Cardiac fibroblast (primary cell): ENCODE measurements around the gene OR52J3.

Experiments
- DNase-seq, 2 donors: peaks; one replicate each; pipeline versions ENCODE4 v3.0.0 to v3.0.0-alpha.2; 2010; ENCODE audit warnings: low read depth in 2 of 2
- H3K4me3 ChIP-seq, 2 donors: replicated peaks in 1 of 2; 1 replicate in 1 of 2; 2 replicates in 1 of 2; pipeline ENCODE4 v1.5.1; 2011; ENCODE audit warnings: low read depth in 2 of 2, low read length in 2 of 2, mild to moderate bottlenecking in 2 of 2, moderate library complexity in 1 of 2
- TF ChIP-seq, protein P1 (sequence below): IDR thresholded peaks from one replicate; pipeline ENCODE4 v1.5.1; 2011; ENCODE audit warnings: low read depth, mild to moderate bottlenecking, low read length, inconsistent platforms

Gene OR52J3

DNA sequence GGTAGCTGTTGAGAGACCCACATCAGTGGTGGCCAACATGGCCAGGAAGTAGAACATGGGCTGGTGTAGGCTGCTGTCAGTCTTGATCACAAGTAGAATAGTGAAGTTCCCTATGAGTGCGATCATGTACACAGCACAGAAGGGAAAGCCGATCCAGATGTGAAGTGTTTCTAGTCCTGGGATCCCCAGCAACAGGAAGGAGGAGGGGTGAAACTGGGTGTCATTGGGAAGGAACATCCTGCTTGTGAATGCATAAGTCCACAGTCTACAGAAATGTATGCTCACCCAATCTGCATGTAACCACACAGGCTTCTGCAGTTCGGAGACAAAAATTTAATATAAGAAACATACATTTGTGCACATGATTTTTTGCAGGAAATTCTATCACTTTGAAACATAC is 13.1 kb downstream of the OR52J3 start, which contains the start of gene OR52E2:
TSS of gene OR52E2 (minus strand) at position 237 of the 400 bp plus-strand sequence. CDS start at position 237, 0 bp downstream.
- TF ChIP-seq, protein P1, sequence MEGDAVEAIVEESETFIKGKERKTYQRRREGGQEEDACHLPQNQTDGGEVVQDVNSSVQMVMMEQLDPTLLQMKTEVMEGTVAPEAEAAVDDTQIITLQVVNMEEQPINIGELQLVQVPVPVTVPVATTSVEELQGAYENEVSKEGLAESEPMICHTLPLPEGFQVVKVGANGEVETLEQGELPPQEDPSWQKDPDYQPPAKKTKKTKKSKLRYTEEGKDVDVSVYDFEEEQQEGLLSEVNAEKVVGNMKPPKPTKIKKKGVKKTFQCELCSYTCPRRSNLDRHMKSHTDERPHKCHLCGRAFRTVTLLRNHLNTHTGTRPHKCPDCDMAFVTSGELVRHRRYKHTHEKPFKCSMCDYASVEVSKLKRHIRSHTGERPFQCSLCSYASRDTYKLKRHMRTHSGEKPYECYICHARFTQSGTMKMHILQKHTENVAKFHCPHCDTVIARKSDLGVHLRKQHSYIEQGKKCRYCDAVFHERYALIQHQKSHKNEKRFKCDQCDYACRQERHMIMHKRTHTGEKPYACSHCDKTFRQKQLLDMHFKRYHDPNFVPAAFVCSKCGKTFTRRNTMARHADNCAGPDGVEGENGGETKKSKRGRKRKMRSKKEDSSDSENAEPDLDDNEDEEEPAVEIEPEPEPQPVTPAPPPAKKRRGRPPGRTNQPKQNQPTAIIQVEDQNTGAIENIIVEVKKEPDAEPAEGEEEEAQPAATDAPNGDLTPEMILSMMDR, result no peak
- no peak within 1 kb of the TSS for H3K4me3 ChIP-seq
- no peak for DNase-seq

DNA sequence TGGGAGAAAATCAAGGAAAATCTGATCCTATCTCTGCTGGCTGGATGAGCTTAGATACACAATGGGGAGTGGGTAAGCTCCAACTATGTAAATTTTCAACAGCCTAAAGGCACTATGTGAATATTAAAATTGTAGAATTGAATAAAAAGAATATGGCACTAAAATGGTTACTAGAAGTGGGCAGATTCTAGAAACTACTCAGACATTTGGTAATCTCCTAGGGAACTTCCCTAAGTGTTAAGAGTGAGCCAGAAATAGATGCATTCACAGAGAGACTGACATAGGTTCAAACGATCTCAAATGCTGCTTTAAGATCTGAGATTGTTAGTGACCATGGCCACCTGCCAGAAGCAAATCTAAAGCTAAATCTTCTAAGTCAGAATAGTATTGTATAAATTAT is 18.7 kb downstream of the OR52J3 start:
- TF ChIP-seq, protein P1, result no peak
- H3K4me3 ChIP-seq, result no peak overlapping the region
- no peak for DNase-seq

DNA sequence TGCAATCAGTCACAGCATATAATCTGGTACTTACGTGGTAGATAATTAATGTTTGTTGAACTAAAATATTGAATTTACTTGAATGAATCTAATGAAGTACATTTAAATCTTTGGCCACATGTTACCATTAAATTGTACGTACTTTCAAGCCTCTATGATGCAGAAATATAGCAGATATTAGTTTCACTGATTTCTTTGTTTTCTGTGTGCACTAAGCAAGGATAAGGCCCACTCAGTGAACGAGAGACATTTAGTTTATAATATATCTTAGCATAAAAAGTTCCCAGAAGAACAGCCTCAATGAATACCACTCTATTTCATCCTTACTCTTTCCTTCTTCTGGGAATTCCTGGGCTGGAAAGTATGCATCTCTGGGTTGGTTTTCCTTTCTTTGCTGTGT is 22.9 kb downstream of the OR52J3 start, which contains the start of gene OR52E1:
TSS of gene OR52E1 (plus strand) at position 301 of the 400 bp plus-strand sequence.
- H3K4me3 ChIP-seq, result no peak within 1 kb of the TSS
- TF ChIP-seq, protein P1, result no peak
- DNase-seq, result no peak

DNA sequence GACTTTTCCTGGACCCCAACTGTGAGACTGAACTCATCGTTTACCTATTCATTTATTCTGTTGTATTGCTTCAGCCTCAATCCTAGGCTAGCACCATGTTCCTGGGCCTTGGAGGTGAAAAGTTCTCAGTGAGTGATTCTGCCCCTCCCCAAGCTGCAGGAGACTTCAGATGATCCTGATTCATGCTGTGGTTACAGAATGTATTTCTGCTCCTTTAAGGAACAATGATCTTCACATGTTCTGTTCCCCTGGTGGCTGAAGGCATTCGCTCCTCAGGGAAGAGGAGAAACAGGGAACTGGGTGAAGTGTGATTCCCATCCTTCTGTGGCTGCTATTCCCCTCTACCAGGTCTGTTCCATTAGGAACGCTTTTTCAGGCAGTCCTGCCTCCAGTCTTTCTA is 25.5 kb downstream of the OR52J3 start:
- TF ChIP-seq, protein P1, result no peak
- no peak overlapping the region for H3K4me3 ChIP-seq
- no peak for DNase-seq

DNA sequence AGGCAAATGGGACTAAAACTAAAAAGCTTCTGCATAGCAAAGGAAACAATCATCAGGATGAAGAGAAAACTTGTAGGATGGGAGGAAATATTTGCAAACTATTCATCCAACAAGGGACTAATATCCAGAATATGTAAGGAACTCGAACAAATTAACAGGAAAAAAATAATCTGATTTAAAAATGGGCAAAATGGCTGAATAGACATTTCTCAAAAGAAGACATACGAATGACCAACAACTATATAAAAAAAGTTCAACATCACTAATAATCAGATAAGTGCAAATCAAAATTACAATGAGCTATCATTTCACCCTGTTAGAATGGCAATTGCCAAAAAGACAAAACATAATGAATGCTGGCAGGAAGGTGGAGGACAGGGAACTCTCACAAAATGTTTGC is 35.1 kb downstream of the OR52J3 start:
- TF ChIP-seq, protein P1, result no peak
- H3K4me3 ChIP-seq, result no peak overlapping the region
- DNase-seq, result no peak

DNA sequence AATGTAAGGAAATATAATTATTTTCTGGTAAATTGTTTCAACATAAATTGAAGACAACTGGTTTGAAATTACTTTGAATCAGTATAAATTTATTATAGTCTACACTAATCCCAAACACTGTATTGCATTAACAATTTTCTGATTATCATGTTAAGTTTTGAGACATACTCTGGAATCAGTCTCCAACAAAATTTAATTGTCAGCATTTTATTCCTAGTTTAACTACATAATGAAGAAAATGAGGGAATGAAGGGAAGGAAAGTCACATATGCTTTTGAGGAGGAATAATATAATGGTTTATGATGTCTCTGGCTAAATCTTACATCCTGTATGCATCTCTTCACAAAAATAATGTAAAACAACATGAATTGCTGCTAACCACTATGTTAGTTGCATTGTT is 37.3 kb downstream of the OR52J3 start:
- no peak overlapping the region for H3K4me3 ChIP-seq
- no peak for DNase-seq
- TF ChIP-seq, protein P1, result no peak

DNA sequence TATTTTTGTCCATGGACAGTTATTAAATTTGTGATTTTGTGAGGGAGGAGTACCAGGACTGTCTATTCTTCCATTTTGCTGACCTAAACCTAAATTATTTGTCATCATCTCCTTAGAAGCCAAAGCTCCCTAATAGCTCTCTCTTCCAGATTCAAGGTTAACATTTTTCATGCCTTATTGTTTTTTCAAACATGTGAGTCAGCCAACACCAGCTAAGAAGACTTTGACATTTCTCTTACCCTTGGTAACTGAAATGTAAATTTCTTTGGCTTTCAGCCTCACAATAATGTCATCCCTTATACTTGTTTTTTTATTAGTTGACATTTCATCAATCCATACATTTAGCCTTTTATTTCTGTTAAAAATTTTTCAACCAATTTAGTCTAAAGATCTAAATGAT is 42.2 kb downstream of the OR52J3 start:
- no peak for DNase-seq

More for the DNA sequence above, 42.2 kb downstream of the OR52J3 start:
- TF ChIP-seq, protein P1, result no peak
- H3K4me3 ChIP-seq, result no peak overlapping the region
